ENCODE measurements around the gene MPZ. TPM values are rescaled to one million over a fixed set of nuclear protein-coding genes. Genes with fewer than 3 reads are reported as not detected.

The MPZ gene
- total and polyA plus RNA-seq, 9 of the 15 experiments (the other 6 are each of a cell fraction or from before 2014, with no cell fraction given) = 0.22 to 16.6 (median 10.9) TPM

- peak; percentile 46; the same call in 1 of the 2 replicates for TF ChIP-seq MGA (IDR thresholded peaks at IDR 0.05)
- peak; percentile 53; the same call in 1 of the 2 replicates for TF ChIP-seq CTBP1 (IDR thresholded peaks at IDR 0.05; ENCODE audit: borderline replicate concordance)
- peak; percentile 92 for TF ChIP-seq C11orf30 (IDR thresholded peaks at IDR 0.05; ENCODE audit: low read depth)
- peak; percentile 63; the same call in 1 of the 2 replicates for TF ChIP-seq JUN (IDR thresholded peaks at IDR 0.05; ENCODE audit: borderline replicate concordance, low read depth, low read length)
- TF ChIP-seq JUN (CRISPR knock-in tag; IDR thresholded peaks at IDR 0.05; ENCODE audit: borderline replicate concordance) = no peak
- no peak for TF ChIP-seq BRD9 (IDR thresholded peaks at IDR 0.05; ENCODE audit: low read depth, partially characterized antibody)
- TF ChIP-seq RREB1 (CRISPR knock-in tag; IDR thresholded peaks at IDR 0.05) = 0 out of 2 replicates have a peak, but pooled peaks have one; percentile 56
- 0 out of 2 replicates have a peak, but pooled peaks have one; percentile 43 for TF ChIP-seq GATAD2A (IDR thresholded peaks at IDR 0.05)
Measured at GRCh38 chr1:161307230-161307768, 2.5 kb downstream of the MPZ start (continued).
